C1 segment of cervical spinal cord (tissue), 14 donors: Measurements from ENCODE around the gene SORCS1.

ENCODE experiments used
- DNase-seq, 14 donors: peaks; one replicate each; lab custom pipeline; 2025; lab: John Stamatoyannopoulos, UW

The SORCS1 gene

GRCh38 chr10:106746868-106747267 is 417.6 kb downstream of the SORCS1 start:
- DNase-seq, result no peak

GRCh38 chr10:106741006-106741530 is 423.4 kb downstream of the SORCS1 start:
- DNase-seq, result no peak

GRCh38 chr10:106740071-106740470 is 424.4 kb downstream of the SORCS1 start:
- no peak for DNase-seq

GRCh38 chr10:106734220-106734619 is 430.3 kb downstream of the SORCS1 start:
- no peak for DNase-seq

- DNase-seq, result no peak
These were observed 436.3 kb downstream of the SORCS1 start for GRCh38 chr10:106728232-106728631.

- no peak for DNase-seq
These were observed 437.3 kb downstream of the SORCS1 start for GRCh38 chr10:106727170-106727569.

- no peak for DNase-seq
These were observed 442.0 kb downstream of the SORCS1 start for GRCh38 chr10:106722524-106722923.

GRCh38 chr10:106720683-106721082 is 443.8 kb downstream of the SORCS1 start:
- no peak for DNase-seq

- DNase-seq, result no peak
These were observed 448.1 kb downstream of the SORCS1 start for GRCh38 chr10:106716381-106716780.

GRCh38 chr10:106714734-106715555 is 449.6 kb downstream of the SORCS1 start:
- peak in 2 of 14 donors; percentile 1 for DNase-seq

GRCh38 chr10:106713846-106714245 is 450.7 kb downstream of the SORCS1 start:
- no peak for DNase-seq

- DNase-seq, result no peak
These were observed 451.5 kb downstream of the SORCS1 start for GRCh38 chr10:106712988-106713387.

GRCh38 chr10:106711313-106711906 is 453.1 kb downstream of the SORCS1 start:
- DNase-seq, result peak in 2 of 14 donors; percentile 1 to 15

GRCh38 chr10:106708506-106708905 is 456.0 kb downstream of the SORCS1 start:
- DNase-seq, result no peak

- no peak for DNase-seq
These were observed 456.8 kb downstream of the SORCS1 start for GRCh38 chr10:106707657-106708056.

- DNase-seq, result no peak
These were observed 458.4 kb downstream of the SORCS1 start for GRCh38 chr10:106706127-106706526.

- peak in 9 of 14 donors; percentile 3 to 52 (median 27) for DNase-seq
These were observed 458.8 kb downstream of the SORCS1 start for GRCh38 chr10:106705681-106706100.

- no peak for DNase-seq
These were observed 468.3 kb downstream of the SORCS1 start for GRCh38 chr10:106696239-106696638.

- no peak for DNase-seq
These were observed 469.8 kb downstream of the SORCS1 start for GRCh38 chr10:106694696-106695095.

- no peak for DNase-seq
These were observed 482.3 kb downstream of the SORCS1 start for GRCh38 chr10:106682175-106682574.

- no peak for DNase-seq
These were observed 484.4 kb downstream of the SORCS1 start for GRCh38 chr10:106680061-106680460.

- no peak for DNase-seq
These were observed 485.2 kb downstream of the SORCS1 start for GRCh38 chr10:106679314-106679713.
